B cell (primary cell): ENCODE data around the gene CEP85. TPM values are rescaled to one million over a fixed set of nuclear protein-coding genes. Genes with fewer than 3 reads are reported as not detected.
A peak's percentile ranks its signal among the peaks of the same experiment; 100 is the strongest.
"Not testable (repeated sequence)": the region's sequence is repeated elsewhere in the genome, so short reads cannot be mapped to it uniquely, and the experiment has no call there.

Experiments used
- ATAC-seq: fragments of 200-7000 bp; cut with Tn5 transposase; one replicate; pipeline ENCODE4 v1.10.0; 2021; ENCODE audit warnings: low read depth, mild to moderate bottlenecking, moderate number of reproducible peaks, moderate library complexity
- CTCF ChIA-PET: fragments of 350-600 bp; sonication (Branson Sonifier 250); formaldehyde crosslinking; loops from one replicate; lab custom pipeline; 2021; ENCODE audit warnings: antibody characterized with exemption, inconsistent platforms; lab: Charles Lee
- POLR2A ChIA-PET: fragments of 350-600 bp; sonication (Branson Sonifier 250); formaldehyde crosslinking; loops from one replicate; lab custom pipeline; 2021; ENCODE audit warnings: antibody characterized with exemption; lab: Charles Lee
- DNase-seq: peaks from one replicate; pipeline ENCODE4 v3.0.0; 2013
- H2AFZ ChIP-seq: 2 replicates; pipeline ENCODE4 v1.6.1; 2012; ENCODE audit warnings: mild to moderate bottlenecking, low read depth, low read length; ENCODE audit not compliant: insufficient read depth, poor library complexity, severe bottlenecking
- H3K27ac ChIP-seq, 2 donors: 1 replicate in 1 of 2; 2 replicates in 1 of 2; pipeline ENCODE4 v1.5.1; 2012 to 2013; ENCODE audit warnings: low read length in 2 of 2, mild to moderate bottlenecking in 2 of 2, moderate library complexity in 1 of 2
- H3K27me3 ChIP-seq, 4 experiments: fragments of 200-600 bp in 1 of 4; sonication (generic) in 1 of 4; replicated peaks in 1 of 4; 1 replicate in 2 of 4; 2 replicates in 2 of 4; pipeline versions ENCODE4 v1.6.1 to v1.7.0; 2013 to 2016; ENCODE audit warnings: low read length in 3 of 4, mild to moderate bottlenecking in 2 of 4, mixed read lengths in 1 of 4, moderate library complexity in 1 of 4; ENCODE audit not compliant: insufficient read depth in 4 of 4, control insufficient read depth in 3 of 4; ENCODE audit errors: control extremely low read depth in 1 of 4
- H3K36me3 ChIP-seq, 2 experiments: replicated peaks in 1 of 2; 1 replicate in 1 of 2; 2 replicates in 1 of 2; pipeline versions ENCODE4 v1.6.1 to v1.7.1; 2013; ENCODE audit warnings: low read length in 1 of 2; ENCODE audit not compliant: insufficient read depth in 2 of 2, control insufficient read depth in 1 of 2; ENCODE audit errors: control extremely low read depth in 1 of 2, extremely low read depth in 1 of 2
- H3K4me1 ChIP-seq, 2 donors: fragments of 200-600 bp in 1 of 2; sonication (generic) in 1 of 2; 1 replicate in 1 of 2; 2 replicates in 1 of 2; pipeline versions ENCODE4 v1.5.1 to v1.6.1; 2013 to 2017; ENCODE audit warnings: low read length in 2 of 2; ENCODE audit not compliant: control insufficient read depth in 2 of 2, insufficient read depth in 2 of 2
- H3K4me2 ChIP-seq: replicated peaks from 2 replicates; pipeline ENCODE3; 2012; ENCODE audit warnings: mild to moderate bottlenecking, low read depth, low read length; ENCODE audit not compliant: poor library complexity, severe bottlenecking
- H3K4me3 ChIP-seq, 5 experiments: fragments of 200-600 bp in 1 of 5; sonication (generic) in 1 of 5; 1 replicate in 3 of 5; 2 replicates in 2 of 5; pipeline versions ENCODE4 v1.5.1 to v1.7.0; 2011 to 2016; ENCODE audit warnings: low read length in 4 of 5, mild to moderate bottlenecking in 4 of 5, low read depth in 2 of 5, control low read depth in 1 of 5, moderate library complexity in 1 of 5; ENCODE audit not compliant: insufficient read depth in 1 of 5; ENCODE audit errors: control extremely low read depth in 1 of 5, extremely low read depth in 1 of 5
- H3K79me2 ChIP-seq: fragments of 200-600 bp; sonication (generic); one replicate; pipeline ENCODE4 v1.6.0; 2016; ENCODE audit warnings: low read length; ENCODE audit not compliant: control insufficient read depth, insufficient read depth
- H3K9ac ChIP-seq: fragments of 200-600 bp; sonication (generic); 2 replicates; pipeline ENCODE4 v1.6.1; 2017; ENCODE audit warnings: mild to moderate bottlenecking, low read length, moderate library complexity
- H3K9me3 ChIP-seq, 3 donors: one replicate each; pipeline versions ENCODE4 v1.6.1 to v1.7.1; 2013; ENCODE audit warnings: low read length in 2 of 3; ENCODE audit not compliant: control insufficient read depth in 2 of 3, insufficient read depth in 1 of 3; ENCODE audit errors: control extremely low read depth in 1 of 3
- H4K20me1 ChIP-seq: 2 replicates; pipeline ENCODE4 v1.6.0; 2012; ENCODE audit warnings: mild to moderate bottlenecking, low read length; ENCODE audit not compliant: insufficient read depth, control insufficient read depth, poor library complexity, severe bottlenecking
- H3K27ac Mint-ChIP-seq: one replicate; pipeline ENCODE4 v1.8.0; 2021; ENCODE audit warnings: mixed read lengths
- H3K27me3 Mint-ChIP-seq: one replicate; pipeline ENCODE4 v1.8.0; 2021; ENCODE audit warnings: mixed read lengths
- H3K4me1 Mint-ChIP-seq: one replicate; pipeline ENCODE4 v1.8.0; 2021; ENCODE audit warnings: mixed read lengths
- H3K4me3 Mint-ChIP-seq: one replicate; pipeline ENCODE4 v1.8.0; 2021; ENCODE audit warnings: mixed read lengths
- H3K9me3 Mint-ChIP-seq: one replicate; pipeline ENCODE4 v1.8.0; 2022; ENCODE audit warnings: mixed read lengths; ENCODE audit not compliant: insufficient read depth
- CTCF ChIP-seq: fragments of 200-600 bp; IDR thresholded peaks from one replicate; pipeline ENCODE4 v1.8.0; 2022; ENCODE audit warnings: antibody characterized with exemption, mild to moderate bottlenecking
- EZH2 ChIP-seq: IDR thresholded peaks from 2 replicates; pipeline ENCODE4 v1.6.1; 2012; ENCODE audit warnings: borderline replicate concordance, low read depth, mild to moderate bottlenecking, moderate library complexity, low read length; ENCODE audit not compliant: insufficient read depth, poor library complexity, severe bottlenecking
- WGBS: methylation state at CpG from one replicate; pipeline ENCODE4 v1.1.5; 2013; ENCODE audit warnings: missing lambda C conversion rate; ENCODE audit not compliant: insufficient coverage; 5-methylcytosine and 5-hydroxymethylcytosine counted together
- intact Hi-C: fragments of 100-400 bp; cut with micrococcal nuclease; formaldehyde crosslinking; loops from one replicate; pipeline ENCODE4 v1.10.0; 2022
- polyA plus RNA-seq: library from polyadenylated mRNA; depleted of rRNA; stranded (reverse); fragments of >200 nt; gene quantifications from 2 replicates; pipeline ENCODE4 v1.2.3, GENCODE V29; 2012
- total RNA-seq, 2 donors: library from RNA; stranded (reverse); fragments of 120-200 nt in 1 of 2; gene quantifications; 1 replicate in 1 of 2; 2 replicates in 1 of 2; pipeline versions ENCODE4 v1.2.3 to v1.2.4, GENCODE V29; 2013 to 2022

CEP85 gene
- total and polyA plus RNA-seq, 2 donors (not counting 1 experiment from before 2014, with no cell fraction given) = 16.2 to 16.3 TPM

- peaks cover 68 to 75% of the 10 kb centered on the region in 2 donors for H3K4me1 ChIP-seq
- peak overlapping the region; percentile 3 for H2AFZ ChIP-seq
- Mint-ChIP-seq H3K27me3 (no peaks in the 10 kb centered on the region), H3K4me3 (peak overlapping the region; percentile 86), H3K4me1 (peaks cover 80% of the 10 kb centered on the region), H3K9me3 (no peaks in the 10 kb centered on the region), H3K27ac (peak overlapping the region; percentile 97)
- DNase-seq (no peak), ATAC-seq (no peak)
- WGBS = 59% methylated on average over 3 of the region's 3 CpGs
- H3K27me3 ChIP-seq = no peaks in the 10 kb centered on the region
- peak overlapping the region; percentile 93 to 96 for H3K27ac ChIP-seq
- no peaks in the 10 kb centered on the region for H3K9me3 ChIP-seq
- ChIA-PET CTCF (interaction anchor here (1.5 to 26.4 kb wide), 2 partner anchors 16 to 28 kb away, joined by 3 to 1400 read pairs; partner anchors contain the start of genes CD52 and UBXN11), POLR2A (interaction anchor here (3.0 to 21.9 kb wide), 2 partner anchors 10 to 26 kb away, joined by 12 to 1239 read pairs; partner anchors contain the start of gene CD52)
- no peak for TF ChIP-seq CTCF
- TF ChIP-seq EZH2 = no peak
- H3K79me2 ChIP-seq = peaks cover 26% of the 10 kb centered on the region
- H3K4me3 ChIP-seq = no peak overlapping the region
- H4K20me1 ChIP-seq = no peaks in the 10 kb centered on the region
- peaks cover 0 to 2% of the 10 kb centered on the region in 2 experiments for H3K36me3 ChIP-seq
- intact Hi-C loops = no loop called here
- peak overlapping the region; percentile 65 for H3K4me2 ChIP-seq
- no peak overlapping the region for H3K9ac ChIP-seq
Measured at GRCh38 chr1:26291433-26291832, 57.4 kb downstream of the CEP85 start.

- Histone ChIP-seq H2AFZ (no peak overlapping the region), H3K79me2 (peaks cover 25% of the 10 kb centered on the region), H4K20me1 (no peaks in the 10 kb centered on the region), H3K9me3 (no peaks in the 10 kb centered on the region), H3K4me3 (no peak overlapping the region), H3K9ac (no peak overlapping the region), H3K4me1 (peaks cover 63 to 70% of the 10 kb centered on the region in 2 donors), H3K4me2 (peak overlapping the region; percentile 65), H3K36me3 (peaks cover 0 to 3% of the 10 kb centered on the region in 2 experiments), H3K27me3 (no peaks in the 10 kb centered on the region), H3K27ac (peak overlapping the region; percentile 93 to 96)
- TF ChIP-seq EZH2 = no peak
- no peak for TF ChIP-seq CTCF
- intact Hi-C loops = no loop called here
- ATAC-seq (no peak), DNase-seq (no peak)
- 89% methylated on average over 3 of the region's 4 CpGs for WGBS
- no peaks in the 10 kb centered on the region for H3K27me3 Mint-ChIP-seq
- POLR2A ChIA-PET = interaction anchor here (0.6 to 21.9 kb wide), 4 partner anchors 13 to 120 kb away, joined by 3 to 1239 read pairs (median 6); partner anchors contain the start of genes CD52 and UBXN11
- peaks cover 77% of the 10 kb centered on the region for H3K4me1 Mint-ChIP-seq
- H3K9me3 Mint-ChIP-seq = no peaks in the 10 kb centered on the region
- peak overlapping the region; percentile 63 for H3K4me3 Mint-ChIP-seq
- peak overlapping the region; percentile 97 for H3K27ac Mint-ChIP-seq
- CTCF ChIA-PET = interaction anchor here (1.5 to 26.4 kb wide), 2 partner anchors 16 to 27 kb away, joined by 3 to 1400 read pairs; partner anchors contain the start of genes CD52 and UBXN11
Measured at GRCh38 chr1:26291939-26292338, 57.9 kb downstream of the CEP85 start.

- H3K27ac ChIP-seq = peak overlapping the region; percentile 49 to 76
- peak overlapping the region; percentile 65 for H3K4me2 ChIP-seq
- peaks cover 27% of the 10 kb centered on the region for H3K79me2 ChIP-seq
- H3K27me3 Mint-ChIP-seq, ATAC-seq, H3K27me3 ChIP-seq, H2AFZ ChIP-seq, H4K20me1 ChIP-seq, H3K36me3 ChIP-seq, H3K4me3 Mint-ChIP-seq, intact Hi-C loops, H3K9me3 ChIP-seq, H3K9ac ChIP-seq, H3K9me3 Mint-ChIP-seq: not testable (repeated sequence)
- POLR2A ChIA-PET = interaction anchor here (0.6 to 21.9 kb wide), 5 partner anchors 12 to 1208 kb away, joined by 3 to 1239 read pairs (median 5); partner anchors contain the start of genes CD52 and UBXN11
- H3K4me1 Mint-ChIP-seq = peaks cover 69% of the 10 kb centered on the region
- H3K27ac Mint-ChIP-seq = peak overlapping the region; percentile 97
- CTCF ChIA-PET = interaction anchor here (1.3 to 26.4 kb wide), 3 partner anchors 17 to 72 kb away, joined by 3 to 1400 read pairs (median 3); partner anchors contain the start of genes CD52 and UBXN11
- peaks cover 55 to 62% of the 10 kb centered on the region in 2 donors for H3K4me1 ChIP-seq
- H3K4me3 ChIP-seq = peak overlapping the region in 1 of 5 experiments; percentile 1
- 50% methylated on average over 2 of the region's 5 CpGs for WGBS
- peak; percentile 51 for DNase-seq
Measured at GRCh38 chr1:26292735-26293134, 58.7 kb downstream of the CEP85 start.
